SK-N-SH treated with all-trans-retinoic acid at 6 μM for 48 hours (cell line): Measurements from ENCODE around the gene KMT2A.

Experiments used
- CSDC2 ChIP-seq: fragments of 250-450 bp; sonication (Bioruptor Pico); IDR thresholded peaks from 2 replicates; pipeline ENCODE4 v1.5.0; 2020; ENCODE audit warnings: mild to moderate bottlenecking, moderate library complexity
- ISL1 ChIP-seq: fragments of 250-450 bp; sonication (Bioruptor Pico); IDR thresholded peaks from 2 replicates; pipeline ENCODE4 v2.1.2; 2022; ENCODE audit warnings: mild to moderate bottlenecking, moderate library complexity
- PPARA ChIP-seq: fragments of 250-450 bp; sonication (Bioruptor Pico); IDR thresholded peaks from 2 replicates; pipeline ENCODE4 v1.5.0; 2020; ENCODE audit warnings: mild to moderate bottlenecking, borderline replicate concordance
- RARB ChIP-seq: fragments of 250-450 bp; sonication (Bioruptor Pico); IDR thresholded peaks from 2 replicates; pipeline ENCODE4 v1.8.0; 2021; ENCODE audit warnings: mild to moderate bottlenecking, moderate library complexity
- TCF4 ChIP-seq: fragments of 250-450 bp; sonication (Bioruptor Pico); IDR thresholded peaks from 2 replicates; pipeline ENCODE4 v1.8.0; 2021; ENCODE audit warnings: mild to moderate bottlenecking, moderate library complexity, borderline replicate concordance
- ZFP30 ChIP-seq: fragments of 450-650 bp; formaldehyde crosslinking; IDR thresholded peaks from 2 replicates; pipeline ENCODE4 v1.5.0; 2022; ENCODE audit warnings: mild to moderate bottlenecking, moderate library complexity
- ZNF70 ChIP-seq: fragments of 450-650 bp; formaldehyde crosslinking; IDR thresholded peaks from 2 replicates; pipeline ENCODE4 v1.5.0; 2020; ENCODE audit warnings: mild to moderate bottlenecking, moderate library complexity

- TF ChIP-seq ZNF70 (no peak), CSDC2 (CRISPR knock-in tag) (no peak), ZFP30 (CRISPR knock-in tag) (no peak), ISL1 (no peak), PPARA (CRISPR knock-in tag) (no peak), RARB (no peak), TCF4 (no peak)
These were observed 116.0 kb downstream of the KMT2A start for GRCh38 chr11:118552341-118552740.
